AG10803 (cell line): ENCODE measurements around the gene DEAF1.

Experiments
- DNase-seq: peaks from one replicate; pipeline ENCODE4 v3.0.0; 2010; ENCODE audit warnings: low read depth
- H3K4me3 ChIP-seq: 2 replicates; pipeline ENCODE4 v1.5.1; 2011; ENCODE audit warnings: mild to moderate bottlenecking, low read length, control low read depth
- TF ChIP-seq, protein P1 (sequence below): conservative IDR thresholded peaks from 2 replicates; pipeline ENCODE4 v1.5.1; 2011; ENCODE audit warnings: mild to moderate bottlenecking, low read length, control low read depth, inconsistent platforms

Gene DEAF1

GRCh38 chr11:724049-724777, 29.2 kb upstream of the DEAF1 start:
- TF ChIP-seq, protein P1, sequence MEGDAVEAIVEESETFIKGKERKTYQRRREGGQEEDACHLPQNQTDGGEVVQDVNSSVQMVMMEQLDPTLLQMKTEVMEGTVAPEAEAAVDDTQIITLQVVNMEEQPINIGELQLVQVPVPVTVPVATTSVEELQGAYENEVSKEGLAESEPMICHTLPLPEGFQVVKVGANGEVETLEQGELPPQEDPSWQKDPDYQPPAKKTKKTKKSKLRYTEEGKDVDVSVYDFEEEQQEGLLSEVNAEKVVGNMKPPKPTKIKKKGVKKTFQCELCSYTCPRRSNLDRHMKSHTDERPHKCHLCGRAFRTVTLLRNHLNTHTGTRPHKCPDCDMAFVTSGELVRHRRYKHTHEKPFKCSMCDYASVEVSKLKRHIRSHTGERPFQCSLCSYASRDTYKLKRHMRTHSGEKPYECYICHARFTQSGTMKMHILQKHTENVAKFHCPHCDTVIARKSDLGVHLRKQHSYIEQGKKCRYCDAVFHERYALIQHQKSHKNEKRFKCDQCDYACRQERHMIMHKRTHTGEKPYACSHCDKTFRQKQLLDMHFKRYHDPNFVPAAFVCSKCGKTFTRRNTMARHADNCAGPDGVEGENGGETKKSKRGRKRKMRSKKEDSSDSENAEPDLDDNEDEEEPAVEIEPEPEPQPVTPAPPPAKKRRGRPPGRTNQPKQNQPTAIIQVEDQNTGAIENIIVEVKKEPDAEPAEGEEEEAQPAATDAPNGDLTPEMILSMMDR = no peak
- DNase-seq = no peak
- H3K4me3 ChIP-seq = no peak overlapping the region

- TF ChIP-seq, protein P1 = peak; percentile 63
- DNase-seq = peak; percentile 61
These were observed 28.3 kb upstream of the DEAF1 start for GRCh38 chr11:723120-723883.

DNA sequence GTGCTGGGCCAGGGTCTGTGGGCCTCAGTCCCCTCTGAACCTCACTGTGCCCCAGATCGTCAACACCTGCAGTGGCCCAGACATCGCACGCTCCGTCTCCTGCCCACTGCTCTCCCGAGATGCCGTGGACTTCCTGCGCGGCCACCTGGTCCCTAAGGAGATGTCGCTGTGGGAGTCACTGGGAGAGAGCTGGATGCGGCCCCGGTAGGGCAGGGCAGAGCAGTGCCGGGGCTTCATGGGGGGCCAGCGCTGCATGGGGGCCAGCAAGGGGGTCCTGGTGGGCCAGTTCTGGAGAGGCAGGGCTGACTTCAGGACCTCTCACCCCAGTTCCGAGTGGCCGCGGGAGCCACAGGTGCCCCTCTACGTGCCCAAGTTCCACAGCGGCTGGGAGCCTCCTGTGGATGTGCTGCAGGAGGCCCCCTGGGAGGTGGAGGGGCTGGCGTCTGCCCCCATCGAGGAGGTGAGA, 27.4 kb upstream of the DEAF1 start:
- DNase-seq = no peak
- TF ChIP-seq, protein P1 = no peak
- H3K4me3 ChIP-seq = no peak overlapping the region

More at GRCh38 chr11:723120-723883, 28.3 kb upstream of the DEAF1 start:
- no peak overlapping the region for H3K4me3 ChIP-seq

GRCh38 chr11:721741-722345, 26.8 kb upstream of the DEAF1 start:
- no peak for DNase-seq
- H3K4me3 ChIP-seq = no peak overlapping the region
- TF ChIP-seq, protein P1 = no peak

DNA sequence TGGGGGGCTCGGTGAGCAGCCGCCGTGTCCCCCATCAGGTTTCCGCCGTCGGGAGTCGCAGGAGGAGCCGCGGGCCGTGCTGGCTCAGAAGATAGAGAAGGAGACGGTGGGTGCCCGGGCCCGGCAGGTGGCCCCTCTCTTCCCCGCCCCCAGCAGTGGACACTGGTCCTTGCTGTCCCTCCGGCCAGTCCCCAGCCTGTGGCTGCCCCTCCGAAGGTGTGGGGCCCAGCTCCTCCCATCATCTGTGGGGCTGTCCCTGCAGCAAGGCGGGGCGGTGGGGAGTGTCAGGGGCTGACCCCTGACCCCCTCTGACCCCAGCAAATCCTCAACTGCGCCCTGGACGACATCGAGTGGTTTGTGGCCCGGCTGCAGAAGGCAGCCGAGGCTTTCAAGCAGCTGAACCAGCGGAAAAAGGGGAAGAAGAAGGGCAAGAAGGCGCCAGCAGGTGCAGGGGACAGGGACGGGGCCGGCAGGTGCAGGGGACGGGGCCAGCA, 26.3 kb upstream of the DEAF1 start:
- TF ChIP-seq, protein P1 = no peak
- no peak for DNase-seq
- H3K4me3 ChIP-seq = no peak overlapping the region

DNA sequence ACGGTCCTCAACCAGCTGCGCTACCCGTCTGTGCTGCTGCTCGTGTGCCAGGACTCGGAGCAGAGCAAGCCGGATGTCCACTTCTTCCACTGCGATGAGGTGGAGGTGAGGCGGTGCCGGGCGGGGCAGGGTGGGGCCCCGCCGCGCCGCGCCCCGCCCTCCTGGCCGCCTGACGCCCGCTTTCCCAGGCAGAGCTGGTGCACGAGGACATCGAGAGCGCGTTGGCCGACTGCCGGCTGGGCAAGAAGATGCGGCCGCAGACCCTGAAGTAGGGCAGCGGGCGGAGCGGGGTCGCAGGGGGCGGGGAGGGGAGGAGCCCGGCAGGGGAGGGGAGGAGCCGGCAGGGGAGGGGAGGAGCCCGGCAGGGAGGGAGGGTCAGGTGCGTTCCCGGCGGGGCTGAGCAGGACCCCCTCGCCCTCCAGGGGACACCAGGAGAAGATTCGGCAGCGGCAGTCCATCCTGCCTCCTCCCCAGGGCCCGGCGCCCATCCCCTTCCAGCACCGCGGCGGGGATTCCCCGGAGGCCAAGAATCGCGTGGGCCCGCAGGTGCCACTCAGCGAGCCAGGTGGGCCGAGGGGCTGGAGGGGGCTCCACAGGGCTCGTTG, 25.7 kb upstream of the DEAF1 start:
- DNase-seq = no peak
- H3K4me3 ChIP-seq = no peak overlapping the region
- TF ChIP-seq, protein P1 = no peak
